Activated CD4-positive, CD25-positive, alpha-beta regulatory T cell treated with anti-CD3 and anti-CD28 coated beads, Interleukin-2, amount 50 U/mL, for 16 hours (primary cell): ENCODE results near the gene DCUN1D1.
"Not testable (repeated sequence)": the region's sequence is repeated elsewhere in the genome, so short reads cannot be mapped to it uniquely, and the experiment has no call there.

Experiments
- DNase-seq: peaks from one replicate; pipeline ENCODE4 v3.0.0-alpha.2; 2020; ENCODE audit warnings: low read depth, low spot score

The DCUN1D1 gene

GRCh38 chr3:182980204-182981037 lies at the start of gene DCUN1D1:
TSS of gene DCUN1D1 (minus strand) at chr3:182980538. CDS start at chr3:182980489, 49 bp downstream.
- DNase-seq, result peak; percentile 76

- DNase-seq, result no peak
These were observed 48.1 kb upstream of the DCUN1D1 start for GRCh38 chr3:183028416-183028815.

GRCh38 chr3:183027276-183027675 lies 46.9 kb upstream of the DCUN1D1 start:
- no peak for DNase-seq

GRCh38 chr3:183022936-183023516 lies 42.7 kb upstream of the DCUN1D1 start:
- DNase-seq, result no peak

- no peak for DNase-seq
These were observed 38.3 kb upstream of the DCUN1D1 start for GRCh38 chr3:183018421-183019192.

- no peak for DNase-seq
These were observed 34.8 kb upstream of the DCUN1D1 start for GRCh38 chr3:183015185-183015584.

GRCh38 chr3:183013856-183014255 lies 33.5 kb upstream of the DCUN1D1 start:
- DNase-seq, result no peak

GRCh38 chr3:183013074-183013473 lies 32.7 kb upstream of the DCUN1D1 start:
- DNase-seq, result no peak

GRCh38 chr3:183008800-183009199 lies 28.5 kb upstream of the DCUN1D1 start:
- no peak for DNase-seq

GRCh38 chr3:183008303-183008702 lies 28.0 kb upstream of the DCUN1D1 start:
- DNase-seq, result no peak

- DNase-seq, result no peak
These were observed 26.2 kb upstream of the DCUN1D1 start for GRCh38 chr3:183006396-183007002.

GRCh38 chr3:182999767-183000166 lies 19.4 kb upstream of the DCUN1D1 start:
- DNase-seq, result no peak

- DNase-seq, result not testable (repeated sequence)
These were observed 13.3 kb upstream of the DCUN1D1 start for GRCh38 chr3:182993486-182994201.

GRCh38 chr3:182989566-182989965 lies 9.2 kb upstream of the DCUN1D1 start:
- no peak for DNase-seq

GRCh38 chr3:182986021-182986420 lies 5.7 kb upstream of the DCUN1D1 start:
- no peak for DNase-seq

GRCh38 chr3:182983876-182984275 lies 3.5 kb upstream of the DCUN1D1 start:
- DNase-seq, result no peak

- DNase-seq, result no peak
These were observed 671 bp upstream of the DCUN1D1 start for GRCh38 chr3:182981038-182981380.

- no peak for DNase-seq
These were observed 605 bp downstream of the DCUN1D1 start for GRCh38 chr3:182979674-182980191.

- DNase-seq, result no peak
These were observed 1.1 kb downstream of the DCUN1D1 start for GRCh38 chr3:182979103-182979673.

GRCh38 chr3:182978387-182978786 lies 2.0 kb downstream of the DCUN1D1 start:
- no peak for DNase-seq

GRCh38 chr3:182973047-182973446 lies 7.3 kb downstream of the DCUN1D1 start:
- no peak for DNase-seq
